Muscle layer of duodenum (tissue), 2 donors: ENCODE results near the gene BPHL.
"Not testable (repeated sequence)": the region's sequence is repeated elsewhere in the genome, so short reads cannot be mapped to it uniquely, and the experiment has no call there.

Experiments used
- H3K27ac ChIP-seq: one replicate; pipeline ENCODE4 v1.7.0; 2013; ENCODE audit warnings: mild to moderate bottlenecking, low read length
- H3K27me3 ChIP-seq: one replicate; pipeline ENCODE4 v1.7.0; 2013; ENCODE audit warnings: low read depth, mild to moderate bottlenecking, control low read depth, low read length
- H3K36me3 ChIP-seq, 2 donors: one replicate each; pipeline ENCODE4 v1.7.0; 2013; ENCODE audit warnings: low read length in 2 of 2, control low read depth in 1 of 2, mild to moderate bottlenecking in 1 of 2; ENCODE audit not compliant: insufficient read depth in 2 of 2, control insufficient read depth in 1 of 2
- H3K4me1 ChIP-seq, 2 donors: one replicate each; pipeline ENCODE4 v1.7.0; 2013; ENCODE audit warnings: low read length in 2 of 2, mild to moderate bottlenecking in 2 of 2, control low read depth in 1 of 2, moderate library complexity in 1 of 2; ENCODE audit not compliant: insufficient read depth in 2 of 2, control insufficient read depth in 1 of 2
- H3K4me3 ChIP-seq, 2 donors: one replicate each; pipeline ENCODE4 v1.7.0; 2013; ENCODE audit warnings: low read length in 2 of 2, low read depth in 1 of 2, mild to moderate bottlenecking in 1 of 2
- H3K9me3 ChIP-seq, 2 donors: one replicate each; pipeline ENCODE4 v1.7.0; 2013; ENCODE audit warnings: low read length in 2 of 2, control low read depth in 1 of 2, mild to moderate bottlenecking in 1 of 2; ENCODE audit not compliant: control insufficient read depth in 1 of 2
- donor health status: healthy.

BPHL gene

DNA sequence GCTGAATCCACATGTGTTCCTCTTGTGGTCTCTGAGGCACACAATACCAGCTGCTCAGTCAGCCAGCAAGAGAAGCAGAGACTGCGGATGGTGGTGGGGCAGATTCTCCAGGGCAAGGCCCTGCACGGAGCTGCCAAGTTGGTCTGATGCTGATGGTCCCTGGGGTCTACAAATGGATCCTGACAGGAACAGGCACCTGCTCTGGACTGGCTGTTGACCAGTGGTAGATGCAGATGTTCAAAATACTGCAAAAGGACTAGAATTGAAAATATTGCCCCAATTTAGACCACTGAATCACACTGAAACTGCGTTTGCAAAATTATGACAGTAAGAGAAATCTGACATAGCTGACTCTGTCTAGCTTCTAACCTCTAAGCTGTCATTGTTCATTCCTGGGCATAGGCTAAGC is 68.5 kb downstream of the BPHL start:
- H3K36me3 ChIP-seq: no peaks in the 10 kb centered on the region
- no peak overlapping the region for H3K4me3 ChIP-seq
- no peaks in the 10 kb centered on the region for H3K4me1 ChIP-seq
- no peaks in the 10 kb centered on the region for H3K9me3 ChIP-seq
- H3K27me3 ChIP-seq: no peaks in the 10 kb centered on the region
- H3K27ac ChIP-seq: no peak overlapping the region

DNA sequence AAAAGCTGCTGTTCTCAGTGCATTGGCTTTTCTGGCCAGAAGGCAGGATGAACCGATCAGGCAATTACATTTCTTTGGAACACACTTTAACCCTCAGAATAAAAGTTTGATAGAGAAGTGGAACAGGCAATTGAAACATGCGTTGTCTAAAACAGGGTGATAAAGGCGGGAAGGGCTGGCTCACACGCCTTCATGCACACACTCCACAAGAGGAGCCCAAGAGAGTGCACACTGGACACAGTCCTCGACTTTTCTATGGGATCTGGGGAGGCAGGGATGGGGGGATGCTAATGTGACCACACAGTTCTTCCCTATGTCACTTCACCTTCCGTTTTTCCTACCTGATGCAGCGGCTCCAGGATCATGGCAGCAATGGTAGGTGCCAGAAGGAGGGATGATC is 69.8 kb downstream of the BPHL start:
- Histone ChIP-seq H3K9me3 (no peaks in the 10 kb centered on the region), H3K4me1 (no peaks in the 10 kb centered on the region), H3K4me3 (no peak overlapping the region), H3K27ac (no peak overlapping the region), H3K27me3 (no peaks in the 10 kb centered on the region), H3K36me3 (no peaks in the 10 kb centered on the region)

DNA sequence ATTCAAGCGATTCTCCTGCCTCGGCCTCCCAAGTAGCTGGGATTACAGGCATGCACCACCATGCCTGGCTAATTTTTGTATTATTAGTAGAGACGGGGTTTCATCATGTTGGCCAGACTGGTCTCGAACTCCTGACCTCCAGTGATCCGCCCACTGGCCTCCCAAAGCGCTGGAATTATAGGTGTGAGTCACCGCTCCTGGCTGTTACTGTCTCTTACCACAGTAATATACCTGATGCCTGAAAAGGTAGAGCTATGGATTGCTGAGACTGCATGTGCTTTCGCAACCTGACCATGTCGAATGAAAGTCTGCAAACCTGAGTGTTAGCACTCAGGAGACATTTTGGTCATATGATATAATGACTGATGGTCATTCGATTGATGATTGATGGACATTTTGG is 70.7 kb downstream of the BPHL start:
- not testable (repeated sequence) for H3K27me3 ChIP-seq, H3K27ac ChIP-seq, H3K36me3 ChIP-seq, H3K4me1 ChIP-seq, H3K4me3 ChIP-seq, H3K9me3 ChIP-seq

DNA sequence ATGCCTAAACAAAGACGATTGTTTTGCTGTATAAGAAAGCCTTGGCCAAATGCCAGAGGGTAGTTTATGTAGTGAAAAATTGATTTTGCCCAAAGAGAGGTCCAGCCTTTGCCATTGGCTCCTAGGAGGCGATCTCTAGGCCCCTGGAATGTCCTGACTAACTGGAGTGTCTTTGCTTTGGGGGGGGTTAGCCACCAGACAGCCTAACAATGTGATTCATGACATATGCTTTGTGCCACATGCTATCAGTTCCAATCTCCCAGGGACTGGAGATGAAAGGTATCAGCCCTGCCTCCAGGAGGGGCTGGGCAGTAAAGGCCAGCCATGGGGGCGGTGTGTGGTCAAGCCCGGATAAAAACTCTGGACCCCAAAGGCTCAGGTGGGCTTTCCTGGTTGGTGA is 71.5 kb downstream of the BPHL start:
- Histone ChIP-seq H3K9me3 (no peaks in the 10 kb centered on the region), H3K27ac (no peak overlapping the region), H3K4me1 (peaks cover 0 to 5% of the 10 kb centered on the region in 2 donors), H3K27me3 (no peaks in the 10 kb centered on the region), H3K36me3 (no peaks in the 10 kb centered on the region), H3K4me3 (no peak overlapping the region)

DNA sequence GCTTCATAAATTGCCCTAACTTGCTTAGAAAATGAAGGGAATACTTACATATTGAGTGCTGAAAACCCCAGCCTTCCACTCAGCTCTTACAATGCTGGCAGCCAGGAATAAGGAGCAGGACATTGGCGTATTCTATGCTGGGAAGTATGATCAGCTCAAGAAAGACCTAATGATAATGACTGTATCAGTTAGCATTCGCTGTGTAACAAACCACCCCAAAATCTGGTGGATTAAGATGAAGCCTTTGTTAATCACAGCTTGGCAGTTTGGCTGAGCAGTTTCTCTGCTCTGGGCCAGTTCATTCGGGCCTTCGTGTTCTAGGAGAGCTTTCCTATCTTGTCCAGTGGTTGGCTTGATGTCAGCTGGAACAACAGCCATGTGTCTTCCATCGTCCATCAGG is 72.3 kb downstream of the BPHL start:
- Histone ChIP-seq H3K9me3 (no peaks in the 10 kb centered on the region), H3K27me3 (no peaks in the 10 kb centered on the region), H3K36me3 (no peaks in the 10 kb centered on the region), H3K4me3 (no peak overlapping the region), H3K27ac (no peak overlapping the region), H3K4me1 (peaks cover 0 to 5% of the 10 kb centered on the region in 2 donors)

DNA sequence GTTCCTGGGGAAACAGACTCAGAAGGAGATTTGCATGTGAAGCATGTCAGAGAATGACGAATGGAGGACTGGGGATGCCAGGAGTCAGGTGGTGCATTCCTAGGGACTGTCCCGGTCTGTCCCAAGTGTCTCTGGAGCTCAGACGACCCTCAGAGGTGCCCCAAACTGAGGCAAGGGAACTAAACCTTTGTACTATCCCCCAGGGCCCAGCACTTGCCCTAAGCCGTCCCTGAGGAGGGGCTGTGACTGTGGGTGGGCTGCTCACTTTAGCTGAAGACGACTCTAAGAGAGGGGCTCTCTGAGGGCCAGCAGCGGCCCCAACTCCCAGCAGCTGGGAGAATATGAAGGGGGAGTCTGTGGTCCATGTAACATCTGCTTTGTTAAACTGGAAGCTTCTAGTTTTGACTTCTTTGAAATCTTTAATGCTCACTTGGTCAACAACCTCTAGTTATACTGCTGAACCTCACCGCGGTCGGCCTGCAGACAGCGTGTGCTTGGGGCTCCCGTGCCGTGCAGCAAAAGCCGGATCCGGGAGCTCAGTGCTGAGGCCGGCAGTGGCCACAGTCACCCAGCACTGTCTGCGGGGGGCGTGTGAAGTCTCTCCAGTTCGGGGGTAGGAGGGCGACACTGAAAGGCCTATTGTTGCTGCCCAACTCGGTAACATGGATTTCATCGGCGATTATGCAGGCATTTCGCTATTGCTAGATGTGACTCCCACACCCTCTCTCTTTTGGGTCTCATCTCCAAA is 74.8 kb downstream of the BPHL start:
- Histone ChIP-seq H3K9me3 (no peaks in the 10 kb centered on the region), H3K27ac (no peak overlapping the region), H3K27me3 (no peaks in the 10 kb centered on the region), H3K4me3 (no peak overlapping the region), H3K4me1 (peaks cover 0 to 5% of the 10 kb centered on the region in 2 donors), H3K36me3 (no peaks in the 10 kb centered on the region)

DNA sequence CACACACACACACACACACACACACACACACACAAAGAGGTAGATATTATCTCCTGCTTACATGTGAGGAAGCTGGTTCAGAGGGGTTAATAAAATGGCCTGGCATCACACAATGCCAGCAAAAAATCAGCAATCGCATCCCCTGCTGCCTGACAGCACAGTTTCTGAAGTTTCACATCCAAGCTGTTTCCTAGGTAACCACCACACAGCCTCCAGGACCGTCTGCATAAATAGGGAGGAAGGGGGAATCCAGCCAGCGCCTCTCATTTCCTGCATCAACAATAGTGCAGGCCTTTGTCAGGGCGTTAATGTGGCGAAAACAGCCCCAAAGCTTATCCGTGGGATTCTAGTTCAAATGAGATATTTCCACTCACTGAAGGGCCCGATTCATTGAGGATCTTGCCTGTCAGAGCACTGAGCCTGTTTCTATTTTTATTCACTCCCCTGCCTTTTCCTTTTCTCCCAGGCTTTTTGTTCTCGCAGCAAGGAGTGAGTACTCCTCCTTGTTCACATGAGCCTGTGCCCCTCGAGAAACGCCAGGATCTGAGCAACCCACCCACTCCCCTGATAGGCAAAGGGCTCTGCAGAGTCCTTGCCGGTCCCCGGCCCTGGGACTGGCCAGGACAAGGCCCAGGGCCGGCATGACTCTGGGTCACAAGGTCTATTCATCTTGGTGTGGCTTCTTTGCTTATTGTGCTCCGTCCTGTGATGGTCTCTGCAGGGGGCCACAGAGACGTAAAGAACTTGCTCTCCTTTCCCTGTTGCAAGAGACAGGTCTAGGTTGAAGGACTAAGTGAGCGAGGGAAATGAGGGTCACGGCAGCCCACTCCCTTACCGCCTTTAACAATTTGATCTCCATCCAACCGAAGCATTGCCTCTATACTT is 76.3 kb downstream of the BPHL start:
- H3K4me3 ChIP-seq: no peak overlapping the region
- peaks cover 0 to 5% of the 10 kb centered on the region in 2 donors for H3K4me1 ChIP-seq
- no peak overlapping the region for H3K27ac ChIP-seq

DNA sequence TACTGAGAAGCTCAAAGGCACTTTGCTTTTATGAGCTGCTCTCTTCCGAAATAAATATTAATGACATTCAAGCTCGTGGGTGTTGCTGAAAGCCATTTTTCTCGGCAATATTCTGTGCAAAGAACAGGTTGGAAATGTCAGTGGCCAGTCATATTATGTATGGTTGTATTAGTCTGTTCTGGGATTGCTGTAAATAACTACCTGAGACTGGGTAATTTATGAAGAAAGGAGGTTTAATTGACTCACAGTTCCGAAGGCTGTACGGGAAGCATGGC is 76.8 kb downstream of the BPHL start:
- H3K9me3 ChIP-seq: no peaks in the 10 kb centered on the region
- H3K27me3 ChIP-seq: no peaks in the 10 kb centered on the region
- no peaks in the 10 kb centered on the region for H3K36me3 ChIP-seq
- peaks cover 0 to 5% of the 10 kb centered on the region in 2 donors for H3K4me1 ChIP-seq
- no peak overlapping the region for H3K4me3 ChIP-seq
- no peak overlapping the region for H3K27ac ChIP-seq

More for the DNA sequence above, 76.3 kb downstream of the BPHL start:
- H3K27me3 ChIP-seq: no peaks in the 10 kb centered on the region
- H3K36me3 ChIP-seq: no peaks in the 10 kb centered on the region
- H3K9me3 ChIP-seq: no peaks in the 10 kb centered on the region

DNA sequence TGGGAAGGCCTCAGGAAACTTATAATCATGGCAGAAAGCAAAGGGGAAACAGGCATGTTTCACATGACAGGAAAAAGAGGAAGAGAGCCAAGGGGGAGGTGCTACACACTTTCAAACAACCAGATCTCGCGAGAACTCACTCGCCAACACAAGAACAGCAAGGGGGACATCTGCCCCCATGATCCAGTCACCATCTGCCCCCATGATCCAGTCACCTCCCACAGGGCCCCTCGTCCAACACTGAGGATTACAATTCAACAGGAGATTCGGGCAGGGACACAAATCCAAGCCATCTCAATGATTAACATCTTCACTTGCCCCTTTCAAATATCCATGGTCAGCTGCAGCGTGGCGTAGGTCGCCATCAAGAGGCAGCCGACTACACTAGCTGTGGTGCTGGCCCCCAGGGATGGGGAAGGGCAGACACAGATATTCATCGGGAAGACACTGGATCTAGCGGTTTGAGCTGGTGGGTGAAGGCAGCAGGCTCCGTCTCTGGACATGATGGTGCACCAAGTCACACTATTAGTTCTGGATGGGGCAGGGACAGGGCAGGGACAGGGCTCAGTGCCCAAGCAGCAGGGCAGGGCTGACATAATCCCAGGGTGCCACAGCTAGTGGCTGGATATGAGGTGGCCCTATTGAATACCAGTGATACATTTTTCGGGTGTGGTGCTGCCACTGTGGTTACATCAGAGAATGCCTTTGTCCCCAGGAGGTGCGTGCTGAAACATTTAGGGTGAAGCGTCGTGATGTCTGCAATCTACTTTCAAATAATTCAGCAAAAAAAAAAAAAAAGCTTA is 77.4 kb downstream of the BPHL start:
- Histone ChIP-seq H3K27me3 (no peaks in the 10 kb centered on the region), H3K36me3 (no peaks in the 10 kb centered on the region), H3K27ac (no peak overlapping the region), H3K9me3 (no peaks in the 10 kb centered on the region), H3K4me3 (no peak overlapping the region), H3K4me1 (peaks cover 0 to 5% of the 10 kb centered on the region in 2 donors)

DNA sequence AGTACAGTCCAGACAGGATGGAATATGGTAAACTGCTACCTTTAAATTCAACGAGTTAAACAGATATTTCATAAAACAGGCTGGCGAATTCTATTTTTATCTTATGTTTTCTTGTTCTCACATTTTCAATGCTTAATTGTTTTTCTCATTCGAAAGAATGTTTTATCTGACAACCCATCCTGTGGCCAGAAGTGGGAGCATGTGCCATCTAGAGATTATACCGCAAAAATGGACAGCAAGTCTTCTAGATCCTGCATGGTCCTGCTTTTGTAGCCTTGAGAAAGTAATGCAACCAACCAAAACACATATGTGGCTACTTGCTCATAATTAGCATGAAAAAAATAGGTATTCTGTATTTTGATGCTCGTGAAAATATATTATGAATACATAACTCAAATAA is 78.3 kb downstream of the BPHL start:
- Histone ChIP-seq H3K36me3 (no peaks in the 10 kb centered on the region), H3K27ac (no peak overlapping the region), H3K27me3 (no peaks in the 10 kb centered on the region), H3K9me3 (no peaks in the 10 kb centered on the region), H3K4me3 (no peak overlapping the region), H3K4me1 (peaks cover 0 to 5% of the 10 kb centered on the region in 2 donors)

DNA sequence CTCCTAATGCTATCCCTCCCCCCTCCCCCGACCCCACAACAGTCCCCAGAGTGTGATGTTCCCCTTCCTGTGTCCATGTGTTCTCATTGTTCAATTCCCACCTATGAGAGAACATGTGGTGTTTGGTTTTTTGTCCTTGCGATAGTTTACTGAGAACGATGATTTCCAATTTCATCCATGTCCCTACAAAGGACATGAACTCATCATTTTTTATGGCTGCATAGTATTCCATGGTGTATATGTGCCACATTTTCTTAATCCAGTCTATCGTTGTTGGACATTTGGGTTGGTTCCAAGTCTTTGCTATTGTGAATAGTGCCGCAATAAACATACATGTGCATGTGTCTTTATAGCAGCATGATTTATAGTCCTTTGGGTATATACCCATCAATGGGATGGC is 79.2 kb downstream of the BPHL start:
- H3K4me3 ChIP-seq, H3K36me3 ChIP-seq, H3K27ac ChIP-seq, H3K9me3 ChIP-seq, H3K27me3 ChIP-seq, H3K4me1 ChIP-seq: not testable (repeated sequence)
